Keratinocyte (primary cell): ENCODE data around the gene TSHR.
"Not testable (repeated sequence)": the region's sequence is repeated elsewhere in the genome, so short reads cannot be mapped to it uniquely, and the experiment has no call there.

Experiments used
- CTCF ChIP-seq, 3 experiments: IDR thresholded peaks in 1 of 3; conservative IDR thresholded peaks in 1 of 3; optimal IDR thresholded peaks in 1 of 3; 2 replicates in 2 of 3; 3 replicates in 1 of 3; pipeline versions ENCODE3 to v1.5.1; 2011; ENCODE audit warnings: low read length in 3 of 3, mild to moderate bottlenecking in 3 of 3, moderate library complexity in 2 of 3, control low read depth in 1 of 3, inconsistent platforms in 1 of 3; ENCODE audit not compliant: insufficient read depth in 2 of 3; ENCODE audit errors: extremely low read depth in 1 of 3
- EZH2 ChIP-seq: IDR thresholded peaks from one replicate; pipeline ENCODE4 v1.6.1; 2012; ENCODE audit warnings: inconsistent platforms, mild to moderate bottlenecking, low read length, moderate library complexity

GRCh38 chr14:80953211-80953610, 2.2 kb upstream of the TSHR start:
- not testable (repeated sequence) for TF ChIP-seq CTCF (optimal IDR thresholded peaks at IDR 0.05 in 1 of 3, IDR thresholded peaks at IDR 0.05 in 1 of 3, conservative IDR thresholded peaks at IDR 0.05 in 1 of 3; ENCODE audit: extremely low read depth in 1 of 3, insufficient read depth in 2 of 3, low read length in 3 of 3); EZH2
